ENCODE measurements around the gene VCAM1.
"Not testable (repeated sequence)": the region's sequence is repeated elsewhere in the genome, so short reads cannot be mapped to it uniquely, and the experiment has no call there.

Gene VCAM1

GRCh38 chr1:100781728-100782127 is 62.2 kb downstream of the VCAM1 start:
- not testable (repeated sequence) for DNase-seq

DNA sequence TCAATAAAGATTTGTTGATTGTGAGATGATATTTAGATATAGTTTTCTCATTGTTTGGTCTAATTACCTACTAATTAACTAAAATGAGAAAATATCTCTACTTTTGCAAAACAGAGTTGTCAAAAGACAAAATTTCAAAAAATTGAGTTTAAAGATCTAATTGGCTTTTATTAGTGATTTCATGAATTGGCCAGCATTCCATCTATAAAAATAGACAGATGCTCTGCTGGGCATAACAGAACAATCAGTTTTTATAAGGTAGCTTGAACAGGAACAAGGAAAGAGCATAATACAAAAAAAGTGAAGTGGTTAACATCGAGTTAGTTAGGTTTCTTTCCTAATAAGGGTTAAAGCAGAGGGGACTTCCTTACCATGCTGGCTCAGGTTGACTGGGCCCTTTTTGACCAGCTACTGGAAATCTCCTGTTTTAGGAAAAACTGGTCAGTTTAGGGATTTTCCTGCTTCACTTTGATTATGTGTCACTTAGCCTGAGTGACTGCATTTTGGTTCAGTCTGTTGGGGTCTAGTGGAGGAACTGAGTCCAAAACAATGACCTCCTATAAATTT is 63.0 kb downstream of the VCAM1 start:
- no peak for DNase-seq

DNA sequence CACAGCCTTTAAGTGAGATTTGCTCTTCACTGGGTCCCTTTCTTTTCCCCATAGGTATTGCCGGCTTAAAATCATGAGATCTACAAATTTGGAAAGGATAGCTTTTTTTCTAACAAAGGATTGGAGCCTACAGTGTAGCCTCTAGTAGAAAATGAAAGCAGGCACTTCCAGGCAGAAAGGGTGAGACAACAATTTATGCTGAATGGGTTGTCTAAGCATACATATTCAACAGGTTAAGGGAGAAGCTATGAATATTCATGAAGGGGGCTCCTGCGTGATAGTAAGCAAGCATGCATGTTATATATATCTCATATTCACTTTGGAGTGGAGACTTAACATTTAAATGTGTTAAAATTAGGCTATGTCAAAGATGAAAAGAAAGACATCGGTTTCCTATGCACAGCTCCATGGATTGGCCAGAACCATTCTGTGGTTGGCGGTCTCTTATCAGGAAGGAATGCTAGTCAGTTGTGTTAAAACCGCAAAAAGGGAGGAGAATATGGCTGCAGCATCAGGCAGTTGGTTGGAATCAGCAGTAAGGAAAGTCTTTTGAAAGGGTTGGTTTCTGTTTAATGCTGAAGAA is 66.0 kb downstream of the VCAM1 start:
- DNase-seq: no peak

GRCh38 chr1:100786870-100787269 is 67.3 kb downstream of the VCAM1 start:
- DNase-seq: no peak

Data from activated T-cell treated with anti-CD3 and anti-CD28 coated beads for 4 hours (primary cell).